Measurements from ENCODE around the gene DNAH2. TPM values are rescaled to one million over a fixed set of nuclear protein-coding genes. Genes with fewer than 3 reads are reported as not detected.
A peak's percentile ranks its signal among the peaks of the same experiment; 100 is the strongest.

Gene DNAH2
- total and polyA plus RNA-seq, 9 of the 15 experiments (the other 6 are each of a cell fraction or from before 2014, with no cell fraction given), result 0.03 TPM; not detected in 8

- TF ChIP-seq MEF2A (IDR thresholded peaks at IDR 0.05; ENCODE audit: control insufficient read depth, low read depth, low read length) (no peak), HCFC1 (IDR thresholded peaks at IDR 0.05; ENCODE audit: low read depth, low read length) (peak; percentile 95), RFX7 (CRISPR knock-in tag; IDR thresholded peaks at IDR 0.05) (no peak), ADNP (tag; IDR thresholded peaks at IDR 0.05) (no peak), PBX2 (CRISPR knock-in tag; IDR thresholded peaks at IDR 0.05; ENCODE audit: low read depth) (no peak), PBX2 (tag; conservative IDR thresholded peaks at IDR 0.05; ENCODE audit: low read depth) (no peak), SIN3B (IDR thresholded peaks at IDR 0.05; ENCODE audit: low read depth) (0 out of 2 replicates have a peak, but pooled peaks have one; percentile 17), CTCF (IDR thresholded peaks at IDR 0.05 in 2 of 3, conservative IDR thresholded peaks at IDR 0.05 in 1 of 3; ENCODE audit: insufficient read depth in 2 of 3, low read depth in 1 of 3, low read length in 3 of 3) (peak; percentile 68 to 70 (median 69)), ZBTB33 (CRISPR knock-in tag; IDR thresholded peaks at IDR 0.05) (no peak), ZBTB49 (CRISPR knock-in tag; IDR thresholded peaks at IDR 0.05; ENCODE audit: borderline replicate concordance) (no peak), ZNF431 (CRISPR knock-in tag; IDR thresholded peaks at IDR 0.05) (peak; percentile 43; the same call in 1 of the 2 replicates), SMC3 (conservative IDR thresholded peaks at IDR 0.05; ENCODE audit: insufficient read depth, low read depth, low read length) (0 out of 2 replicates have a peak, but pooled peaks have one; percentile 4), FOXA3 (CRISPR knock-in tag; conservative IDR thresholded peaks at IDR 0.05 in 1 of 2, IDR thresholded peaks at IDR 0.05 in 1 of 2) (peak in 1 of 2 experiments; percentile 88; a peak in 2 of 4 replicates), MAFG (tag; conservative IDR thresholded peaks at IDR 0.05) (0 out of 2 replicates have a peak, but pooled peaks have one; percentile 29), GTF2E2 (tag; IDR thresholded peaks at IDR 0.05) (no peak), ZKSCAN3 (CRISPR knock-in tag; IDR thresholded peaks at IDR 0.05) (no peak)
Measured at GRCh38 chr17:7856811-7857712, 139.5 kb downstream of the DNAH2 start, which contains the start of gene NAA38 (continued).

All from K562 (cell line).